Stimulated activated memory B cell treated with anti-CD40 and anti-IgM and Interleukin-4, amounts not matched to agents 10 μg/mL and 1 μg/mL and 100 μg/mL, for 72 hours (primary cell): ENCODE results near the gene GREM2.

Experiments
- ATAC-seq: fragments of 150-1000 bp; cut with Tn5 transposase; 2 replicates; pipeline ENCODE4 v1.10.0; 2021
- H3K27ac Mint-ChIP-seq: one replicate; pipeline ENCODE4 v1.8.0; 2022; ENCODE audit warnings: mild to moderate bottlenecking, mixed read lengths
- H3K27me3 Mint-ChIP-seq: one replicate; pipeline ENCODE4 v1.8.0; 2022; ENCODE audit warnings: mixed read lengths
- H3K36me3 Mint-ChIP-seq: one replicate; pipeline ENCODE4 v1.8.0; 2022; ENCODE audit warnings: mixed read lengths
- H3K4me1 Mint-ChIP-seq: one replicate; pipeline ENCODE4 v1.8.0; 2022; ENCODE audit warnings: mixed read lengths
- H3K4me3 Mint-ChIP-seq: one replicate; pipeline ENCODE4 v1.8.0; 2022; ENCODE audit warnings: mild to moderate bottlenecking, moderate library complexity, mixed read lengths
- H3K9me3 Mint-ChIP-seq: one replicate; pipeline ENCODE4 v1.8.0; 2022; ENCODE audit warnings: mixed read lengths

Gene GREM2

GRCh38 chr1:240553351-240553750 is 58.6 kb downstream of the GREM2 start:
- Mint-ChIP-seq H3K27me3 (no peaks in the 10 kb centered on the region), H3K27ac (no peak overlapping the region), H3K4me1 (no peaks in the 10 kb centered on the region), H3K36me3 (no peaks in the 10 kb centered on the region), H3K4me3 (no peak overlapping the region), H3K9me3 (peaks cover 13% of the 10 kb centered on the region)
- ATAC-seq, result no peak

GRCh38 chr1:240539769-240540414 is 72.1 kb downstream of the GREM2 start:
- H3K4me1 Mint-ChIP-seq, result no peaks in the 10 kb centered on the region
- peaks cover 3% of the 10 kb centered on the region for H3K9me3 Mint-ChIP-seq
- H3K36me3 Mint-ChIP-seq, result no peaks in the 10 kb centered on the region
- no peak overlapping the region for H3K4me3 Mint-ChIP-seq
- H3K27me3 Mint-ChIP-seq, result no peaks in the 10 kb centered on the region
- no peak overlapping the region for H3K27ac Mint-ChIP-seq
- ATAC-seq, result no peak

- Mint-ChIP-seq H3K27me3 (no peaks in the 10 kb centered on the region), H3K4me3 (no peak overlapping the region), H3K27ac (no peak overlapping the region), H3K9me3 (peaks cover 5% of the 10 kb centered on the region), H3K4me1 (no peaks in the 10 kb centered on the region), H3K36me3 (no peaks in the 10 kb centered on the region)
- ATAC-seq, result no peak
Measured at GRCh38 chr1:240538776-240539430, 73.1 kb downstream of the GREM2 start.

- Mint-ChIP-seq H3K4me3 (no peak overlapping the region), H3K27me3 (no peaks in the 10 kb centered on the region), H3K27ac (no peak overlapping the region), H3K9me3 (peaks cover 10% of the 10 kb centered on the region), H3K4me1 (no peaks in the 10 kb centered on the region), H3K36me3 (no peaks in the 10 kb centered on the region)
- no peak for ATAC-seq
Measured at GRCh38 chr1:240533154-240533780, 78.7 kb downstream of the GREM2 start.

- Mint-ChIP-seq H3K4me3 (no peak overlapping the region), H3K36me3 (no peaks in the 10 kb centered on the region), H3K9me3 (peaks cover 3% of the 10 kb centered on the region), H3K4me1 (no peaks in the 10 kb centered on the region), H3K27me3 (no peaks in the 10 kb centered on the region), H3K27ac (no peak overlapping the region)
- ATAC-seq, result no peak
Measured at GRCh38 chr1:240528591-240528990, 83.4 kb downstream of the GREM2 start.

GRCh38 chr1:240527086-240527485 is 84.9 kb downstream of the GREM2 start:
- Mint-ChIP-seq H3K4me1 (no peaks in the 10 kb centered on the region), H3K9me3 (no peaks in the 10 kb centered on the region), H3K27me3 (no peaks in the 10 kb centered on the region), H3K4me3 (no peak overlapping the region), H3K36me3 (no peaks in the 10 kb centered on the region), H3K27ac (no peak overlapping the region)
- no peak for ATAC-seq

GRCh38 chr1:240526312-240526711 is 85.6 kb downstream of the GREM2 start:
- Mint-ChIP-seq H3K9me3 (no peaks in the 10 kb centered on the region), H3K4me3 (no peak overlapping the region), H3K36me3 (no peaks in the 10 kb centered on the region), H3K27me3 (no peaks in the 10 kb centered on the region), H3K4me1 (no peaks in the 10 kb centered on the region), H3K27ac (no peak overlapping the region)
- ATAC-seq, result no peak

- no peaks in the 10 kb centered on the region for H3K4me1 Mint-ChIP-seq
- no peaks in the 10 kb centered on the region for H3K36me3 Mint-ChIP-seq
- no peak overlapping the region for H3K27ac Mint-ChIP-seq
- H3K27me3 Mint-ChIP-seq, result no peaks in the 10 kb centered on the region
- no peak overlapping the region for H3K4me3 Mint-ChIP-seq
- ATAC-seq, result no peak
- no peaks in the 10 kb centered on the region for H3K9me3 Mint-ChIP-seq
Measured at GRCh38 chr1:240524356-240525069, 87.4 kb downstream of the GREM2 start.

- H3K27ac Mint-ChIP-seq, result no peak overlapping the region
- H3K36me3 Mint-ChIP-seq, result no peaks in the 10 kb centered on the region
- no peaks in the 10 kb centered on the region for H3K27me3 Mint-ChIP-seq
- no peak for ATAC-seq
- H3K4me3 Mint-ChIP-seq, result no peak overlapping the region
- H3K9me3 Mint-ChIP-seq, result no peaks in the 10 kb centered on the region
- no peaks in the 10 kb centered on the region for H3K4me1 Mint-ChIP-seq
Measured at GRCh38 chr1:240522122-240522822, 89.7 kb downstream of the GREM2 start.

GRCh38 chr1:240517891-240518290 is 94.1 kb downstream of the GREM2 start:
- no peak for ATAC-seq
- Mint-ChIP-seq H3K27ac (no peak overlapping the region), H3K4me1 (no peaks in the 10 kb centered on the region), H3K36me3 (no peaks in the 10 kb centered on the region), H3K27me3 (no peaks in the 10 kb centered on the region), H3K4me3 (no peak overlapping the region), H3K9me3 (peaks cover 5% of the 10 kb centered on the region)

GRCh38 chr1:240516069-240516468 is 95.9 kb downstream of the GREM2 start:
- ATAC-seq, result no peak
- H3K27ac Mint-ChIP-seq, result no peak overlapping the region
- peaks cover 6% of the 10 kb centered on the region for H3K9me3 Mint-ChIP-seq
- no peaks in the 10 kb centered on the region for H3K4me1 Mint-ChIP-seq
- no peaks in the 10 kb centered on the region for H3K27me3 Mint-ChIP-seq
- no peak overlapping the region for H3K4me3 Mint-ChIP-seq
- no peaks in the 10 kb centered on the region for H3K36me3 Mint-ChIP-seq

GRCh38 chr1:240515505-240515904 is 96.5 kb downstream of the GREM2 start:
- no peak overlapping the region for H3K4me3 Mint-ChIP-seq

GRCh38 chr1:240511789-240512188 is 100.2 kb downstream of the GREM2 start:
- no peak overlapping the region for H3K4me3 Mint-ChIP-seq
- no peaks in the 10 kb centered on the region for H3K4me1 Mint-ChIP-seq
- H3K27ac Mint-ChIP-seq, result no peak overlapping the region
- no peak for ATAC-seq
- no peaks in the 10 kb centered on the region for H3K27me3 Mint-ChIP-seq
- peaks cover 6% of the 10 kb centered on the region for H3K9me3 Mint-ChIP-seq
- H3K36me3 Mint-ChIP-seq, result no peaks in the 10 kb centered on the region

More at GRCh38 chr1:240515505-240515904, 96.5 kb downstream of the GREM2 start:
- ATAC-seq, result no peak
- Mint-ChIP-seq H3K27ac (no peak overlapping the region), H3K4me1 (no peaks in the 10 kb centered on the region), H3K36me3 (no peaks in the 10 kb centered on the region), H3K27me3 (no peaks in the 10 kb centered on the region), H3K9me3 (peaks cover 6% of the 10 kb centered on the region)

- no peak overlapping the region for H3K27ac Mint-ChIP-seq
- no peaks in the 10 kb centered on the region for H3K27me3 Mint-ChIP-seq
- no peaks in the 10 kb centered on the region for H3K4me1 Mint-ChIP-seq
- peaks cover 6% of the 10 kb centered on the region for H3K9me3 Mint-ChIP-seq
- H3K36me3 Mint-ChIP-seq, result no peaks in the 10 kb centered on the region
- ATAC-seq, result no peak
- no peak overlapping the region for H3K4me3 Mint-ChIP-seq
Measured at GRCh38 chr1:240508950-240509349, 103.0 kb downstream of the GREM2 start.

- no peak overlapping the region for H3K27ac Mint-ChIP-seq
- peaks cover 3% of the 10 kb centered on the region for H3K9me3 Mint-ChIP-seq
- no peaks in the 10 kb centered on the region for H3K4me1 Mint-ChIP-seq
- H3K27me3 Mint-ChIP-seq, result no peaks in the 10 kb centered on the region
- no peak overlapping the region for H3K4me3 Mint-ChIP-seq
- no peak for ATAC-seq
- H3K36me3 Mint-ChIP-seq, result no peaks in the 10 kb centered on the region
Measured at GRCh38 chr1:240508201-240508600, 103.8 kb downstream of the GREM2 start.
